Transverse colon (tissue), 4 donors: ENCODE data around the gene DDO.

Experiments used
- CTCF ChIP-seq, 5 experiments: fragments of 200-600 bp in 3 of 5; fragments of 450-650 bp in 2 of 5; sonication (generic) in 3 of 5; IDR thresholded peaks; 1 replicate in 2 of 5; 2 replicates in 3 of 5; pipeline ENCODE4 v1.5.1; 2016 to 2017; ENCODE audit warnings: antibody characterized with exemption in 5 of 5, inconsistent platforms in 3 of 5, mild to moderate bottlenecking in 2 of 5, moderate library complexity in 1 of 5
- EP300 ChIP-seq: sonication (generic); formaldehyde crosslinking; IDR thresholded peaks from one replicate; pipeline ENCODE4 v1.6.1; 2017; ENCODE audit warnings: antibody characterized with exemption, low read depth
- POLR2A ChIP-seq: fragments of 450-650 bp; IDR thresholded peaks from one replicate; pipeline ENCODE4 v1.6.1; 2016; ENCODE audit warnings: antibody characterized with exemption, mild to moderate bottlenecking, moderate library complexity
- POLR2AphosphoS5 ChIP-seq, 3 donors: sonication (generic); formaldehyde crosslinking; IDR thresholded peaks; one replicate each; pipeline ENCODE4 v1.6.1; 2016; ENCODE audit warnings: antibody characterized with exemption in 3 of 3

- TF ChIP-seq CTCF (IDR thresholded peaks at IDR 0.05) (no peak), POLR2A (no peak), POLR2AphosphoS5 (IDR thresholded peaks at IDR 0.05) (no peak), EP300 (no peak)
Measured at GRCh38 chr6:110458476-110458875, 43.1 kb upstream of the DDO start.
